HG02759 (cell line): ENCODE measurements around the gene HDHD5.

Experiments
- ATAC-seq: cut with Tn5 transposase; IDR thresholded peaks from one replicate; pipeline ENCODE4 v1.9.1; 2021; ENCODE audit warnings: mild to moderate bottlenecking, moderate library complexity; ENCODE audit not compliant: unreplicated experiment

HDHD5 gene

DNA sequence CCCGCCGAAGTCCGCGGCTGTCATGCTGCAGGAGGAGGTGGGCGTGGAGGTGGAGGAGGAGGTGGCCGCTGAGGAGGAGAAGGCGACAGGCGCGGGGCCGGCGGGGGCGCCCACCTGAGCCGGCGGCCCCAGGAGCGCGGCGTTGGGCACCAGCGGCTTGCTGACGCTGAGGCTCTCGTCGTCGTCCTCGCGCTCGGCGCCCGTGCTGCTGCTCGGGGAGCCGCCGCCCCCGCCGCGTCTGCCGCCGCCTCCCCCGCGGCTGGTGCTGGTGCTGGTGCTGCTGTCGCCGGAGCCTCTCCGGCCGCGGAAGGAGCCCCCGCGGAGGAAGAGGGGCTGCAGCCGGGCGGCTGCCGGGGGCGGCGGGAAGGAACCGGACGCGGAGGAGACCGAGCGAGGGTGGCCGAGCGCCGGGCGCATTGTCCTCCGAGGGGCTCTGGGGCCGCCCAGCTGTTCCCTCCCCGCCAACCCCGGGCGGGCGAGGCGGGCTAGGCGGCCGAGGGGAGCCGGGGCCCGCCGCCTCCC is 38.3 kb downstream of the HDHD5 start:
- peak; percentile 33 for ATAC-seq

DNA sequence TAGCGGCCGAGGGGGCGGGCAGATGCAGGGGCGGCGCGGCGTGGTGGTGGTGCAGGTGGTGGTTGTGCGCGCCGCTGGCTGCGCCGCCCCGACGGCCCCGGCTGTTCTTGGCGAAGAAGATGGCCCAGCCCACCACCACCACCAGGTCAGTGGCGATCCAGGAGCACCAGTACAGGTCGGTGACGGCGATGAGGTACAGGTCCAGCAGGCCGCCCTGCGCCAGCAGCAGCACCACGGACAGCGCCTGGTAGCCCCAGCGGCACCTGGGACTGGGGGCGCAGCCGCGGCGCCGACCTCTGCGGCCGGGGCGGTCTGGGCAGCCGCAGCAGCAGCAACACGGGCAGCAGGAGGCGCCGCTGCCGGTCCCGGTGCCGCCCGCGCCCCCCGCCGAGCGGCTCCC is 38.8 kb downstream of the HDHD5 start:
- peak; percentile 57 for ATAC-seq

DNA sequence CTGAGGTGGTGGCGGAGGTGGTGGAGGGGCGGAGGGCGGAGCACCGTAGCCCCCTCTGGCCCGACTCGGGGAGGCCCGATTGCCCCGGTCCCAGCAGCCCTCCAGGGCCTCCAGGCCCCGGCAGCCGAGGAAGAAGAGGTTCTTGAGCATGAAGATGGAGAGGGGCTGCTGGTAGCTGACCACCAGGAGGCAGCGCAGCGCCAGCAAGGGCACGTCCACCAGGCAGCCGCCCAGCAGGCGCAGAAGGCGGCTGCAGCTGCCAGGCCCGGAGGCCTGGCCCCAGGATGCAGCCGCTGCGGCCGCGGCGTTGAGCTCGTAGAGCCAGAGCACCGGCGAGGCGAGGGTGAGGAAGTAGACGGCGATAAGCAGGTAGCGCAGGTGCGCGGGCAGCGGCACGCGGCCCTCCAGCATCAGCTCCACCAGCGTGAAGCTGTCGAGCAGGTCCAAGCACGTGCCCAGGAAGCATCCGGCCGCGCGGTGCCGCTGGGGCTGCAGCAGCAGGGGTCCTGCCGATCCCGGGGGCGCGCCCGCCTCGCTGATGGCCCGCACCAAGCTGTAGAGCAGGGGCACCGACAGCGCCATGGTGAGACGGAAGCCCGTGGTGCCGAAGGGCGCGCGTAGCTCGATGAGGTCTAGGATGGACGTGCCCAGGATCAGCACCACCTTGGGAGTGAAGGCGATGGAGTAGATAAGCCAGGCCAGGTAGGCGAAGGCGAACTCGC is 39.4 kb downstream of the HDHD5 start:
- ATAC-seq: no peak

DNA sequence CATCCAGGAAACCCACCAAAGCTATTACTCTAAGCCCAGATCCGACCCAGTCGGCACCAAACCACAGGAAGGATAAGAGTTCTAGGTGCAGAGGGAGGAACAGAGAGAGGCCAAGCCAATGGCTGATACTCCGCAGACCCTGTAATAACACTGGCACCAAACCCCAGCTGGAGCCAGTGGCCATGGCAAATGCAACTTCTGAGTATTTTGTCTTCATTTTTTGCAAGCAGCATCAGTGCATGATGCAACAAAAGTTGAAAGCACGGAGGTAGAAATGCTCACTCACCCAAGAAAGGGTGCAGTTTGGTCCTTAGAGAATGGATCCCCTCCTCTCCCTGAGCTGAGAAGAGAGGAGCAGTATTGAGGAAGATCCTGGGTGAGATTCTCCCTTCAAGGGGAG is 40.7 kb downstream of the HDHD5 start:
- ATAC-seq: no peak

DNA sequence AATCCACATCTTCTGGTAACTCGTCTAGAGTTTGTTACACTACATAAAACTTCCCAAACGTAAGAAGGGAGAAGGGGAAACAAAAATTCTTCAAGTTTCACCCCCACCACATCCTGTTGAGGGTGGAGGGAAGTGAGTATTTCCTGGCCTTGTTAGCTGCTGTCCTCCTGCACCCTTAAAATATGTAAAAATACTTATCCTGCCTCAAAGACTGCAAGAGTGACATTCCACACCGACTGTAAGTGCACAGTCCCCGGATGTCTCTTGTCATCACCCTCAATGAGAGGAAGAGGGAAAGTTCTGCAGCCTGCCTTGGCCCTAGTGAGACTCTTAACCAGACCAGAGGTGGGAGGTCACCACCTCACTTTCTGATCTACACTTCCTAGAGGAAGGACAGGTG is 41.2 kb downstream of the HDHD5 start:
- no peak for ATAC-seq

DNA sequence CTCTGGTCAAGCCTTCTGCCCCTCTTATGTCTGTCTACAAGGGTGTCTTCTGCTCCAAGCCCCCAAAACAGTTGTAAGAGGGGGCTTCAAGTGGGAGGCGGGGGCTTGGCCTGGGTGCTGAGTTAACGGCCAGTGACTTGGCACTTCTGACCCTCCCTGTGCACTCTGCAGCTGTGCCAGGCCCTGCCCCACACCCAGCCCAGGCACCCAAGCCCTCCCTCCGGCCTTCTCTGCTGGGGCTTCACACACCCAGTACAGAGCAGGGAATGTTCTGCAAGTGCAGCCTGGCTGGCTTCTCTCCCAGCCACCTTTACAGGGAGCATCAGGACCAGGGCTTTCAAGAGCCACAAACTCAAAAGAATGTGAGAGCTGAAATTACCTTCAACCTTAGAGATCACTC is 41.7 kb downstream of the HDHD5 start:
- no peak for ATAC-seq

DNA sequence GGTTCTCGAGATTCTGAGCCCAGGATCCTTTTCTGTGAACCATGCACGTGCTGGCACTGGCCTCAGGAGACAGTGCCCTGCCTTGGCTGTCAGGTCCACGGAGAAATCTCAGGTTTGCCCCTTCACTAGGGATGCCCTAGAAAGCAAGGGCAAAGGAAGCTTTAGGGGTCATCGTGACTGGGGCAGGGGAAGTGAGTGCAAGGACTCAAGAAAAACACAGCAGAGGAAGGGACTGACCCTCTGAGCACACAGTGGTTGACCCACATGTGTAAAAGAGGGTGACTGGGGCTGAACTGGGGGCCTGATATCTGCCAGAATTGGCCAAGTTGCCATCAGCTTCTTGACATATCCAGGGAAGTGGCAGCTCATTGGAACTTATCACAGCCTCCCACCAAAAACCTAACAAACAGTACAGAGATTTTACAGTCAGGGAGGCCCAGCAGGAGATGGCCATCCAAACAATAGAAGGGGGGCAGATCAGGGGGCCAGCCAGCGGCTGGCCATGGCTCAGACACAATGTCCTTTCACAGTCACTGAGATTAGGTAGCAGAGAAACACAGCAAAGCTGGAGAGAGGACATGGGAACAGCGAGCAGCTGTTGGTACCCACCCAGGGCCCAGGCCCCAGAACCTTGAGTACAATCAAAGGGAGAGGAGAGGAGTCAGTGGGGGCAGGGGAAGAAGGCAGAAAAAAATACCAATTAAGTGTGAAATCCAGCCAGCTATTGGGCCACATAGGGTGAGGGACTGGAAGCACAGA is 42.3 kb downstream of the HDHD5 start:
- no peak for ATAC-seq

DNA sequence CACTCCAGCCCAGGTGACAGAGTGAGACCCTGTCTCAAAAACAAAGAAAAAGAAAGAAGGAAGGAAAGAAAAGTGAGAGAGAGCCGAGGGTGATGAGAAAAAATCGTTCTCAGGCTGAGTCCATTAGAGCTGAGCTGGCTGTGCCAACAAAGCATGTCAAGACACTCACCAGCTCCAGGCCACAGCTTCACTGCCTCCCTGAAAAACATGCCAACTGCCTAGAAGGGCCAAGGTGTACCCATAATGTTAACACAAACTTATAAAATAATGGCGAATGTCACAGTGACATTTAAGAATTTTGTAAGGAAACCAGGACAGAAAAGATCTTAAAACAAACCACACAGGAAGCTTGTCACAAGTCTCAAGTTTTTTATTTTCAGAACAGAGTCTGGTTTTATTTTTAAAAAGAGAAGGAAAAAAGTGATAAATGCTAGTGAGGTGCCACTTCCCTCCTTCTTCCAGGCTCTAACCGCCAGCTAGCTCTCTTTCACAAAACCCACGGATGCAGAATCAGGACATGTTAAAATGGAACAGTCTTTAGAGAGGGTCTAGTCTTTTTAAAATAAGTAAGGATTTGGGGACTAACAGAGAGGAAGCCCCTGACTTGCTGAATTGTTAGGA is 43.0 kb downstream of the HDHD5 start:
- no peak for ATAC-seq

DNA sequence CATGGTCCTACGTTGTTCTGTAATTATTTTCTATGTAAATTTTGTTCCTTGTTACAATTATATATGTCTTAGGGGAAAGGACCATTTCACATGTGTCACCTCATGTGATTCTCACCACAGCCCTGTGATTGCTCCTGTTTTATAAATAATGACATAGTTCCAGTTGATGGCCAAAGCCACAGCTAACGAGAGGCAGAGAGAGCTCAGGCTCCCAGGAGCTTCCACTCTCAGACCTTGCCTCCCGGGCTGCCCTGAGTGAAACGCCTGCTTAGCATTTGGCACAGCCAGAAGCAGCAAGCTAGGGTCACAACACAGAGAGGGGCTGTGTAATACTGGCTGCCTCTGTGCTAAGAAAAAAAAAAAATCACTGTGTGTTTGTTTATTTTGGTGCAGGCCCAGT is 43.8 kb downstream of the HDHD5 start:
- ATAC-seq: no peak

DNA sequence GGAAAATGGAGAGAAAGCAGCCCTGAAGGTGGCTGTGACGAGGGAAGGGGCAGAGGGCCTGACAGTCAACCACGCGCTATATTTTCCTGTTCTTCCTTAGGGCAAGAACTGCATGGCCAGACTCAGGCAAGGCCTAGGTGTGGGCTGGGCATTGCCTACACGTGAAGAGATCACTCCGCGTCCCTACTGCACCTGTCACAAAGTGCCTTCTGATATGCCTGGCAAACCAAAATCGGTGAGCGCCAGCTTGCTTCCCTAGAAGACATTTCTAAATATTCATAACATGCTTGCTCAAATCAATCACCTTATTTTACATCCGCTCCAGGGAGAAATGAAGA is 44.2 kb downstream of the HDHD5 start:
- no peak for ATAC-seq

DNA sequence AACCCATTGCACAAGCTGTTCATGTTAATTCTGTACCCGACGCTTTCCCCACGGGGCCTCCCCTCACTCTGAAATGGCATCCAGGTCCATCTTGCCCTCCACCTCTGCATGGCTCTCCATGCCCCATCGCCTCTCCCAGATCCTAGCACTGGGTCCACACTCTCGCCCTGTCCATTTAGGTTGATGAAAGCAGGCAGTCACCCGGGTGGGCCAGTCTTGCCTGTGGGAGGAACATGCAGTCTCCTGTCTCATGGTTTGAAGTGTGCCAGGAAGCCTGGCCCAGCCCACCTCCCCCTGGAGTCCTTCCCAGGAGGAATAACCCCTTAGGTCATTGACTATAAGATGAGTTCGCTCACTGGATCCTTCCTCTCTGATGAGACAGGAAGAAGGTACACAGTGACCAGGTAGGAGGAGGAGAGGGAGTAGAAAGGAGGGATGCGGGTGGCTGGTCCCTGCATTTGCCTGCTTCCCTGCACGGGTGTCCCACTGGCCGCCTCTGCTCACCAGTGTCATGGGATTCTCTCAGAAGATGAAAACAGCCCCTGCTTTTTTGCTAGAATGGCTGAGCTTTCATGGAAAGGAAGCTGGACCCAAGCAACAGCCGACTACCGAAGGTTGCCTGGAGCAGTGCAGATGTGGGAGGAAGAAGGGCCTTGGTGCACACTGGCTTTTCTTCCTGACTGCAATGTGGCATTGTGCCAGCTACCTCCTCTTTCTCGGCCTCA is 44.7 kb downstream of the HDHD5 start:
- no peak for ATAC-seq

DNA sequence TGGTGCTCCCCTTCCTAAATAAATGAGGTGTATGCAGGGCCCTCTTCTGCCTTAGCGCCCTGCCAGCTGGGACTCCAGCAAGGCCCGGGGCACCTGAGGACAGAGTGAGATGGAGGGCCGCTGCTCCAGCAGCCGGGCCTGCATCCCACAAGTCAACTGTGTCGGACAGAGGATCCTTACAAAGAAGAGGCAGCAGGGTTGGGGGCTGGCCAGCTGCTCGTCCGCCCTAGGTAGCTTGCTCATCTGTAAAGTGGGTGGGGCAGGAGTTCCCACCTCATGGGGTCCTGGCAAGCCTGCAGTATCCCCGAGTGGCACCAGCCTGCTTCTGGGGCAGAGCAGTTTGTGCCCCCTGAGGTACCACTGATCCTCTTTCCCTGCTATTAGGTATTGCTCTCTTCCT is 45.5 kb downstream of the HDHD5 start:
- ATAC-seq: no peak

DNA sequence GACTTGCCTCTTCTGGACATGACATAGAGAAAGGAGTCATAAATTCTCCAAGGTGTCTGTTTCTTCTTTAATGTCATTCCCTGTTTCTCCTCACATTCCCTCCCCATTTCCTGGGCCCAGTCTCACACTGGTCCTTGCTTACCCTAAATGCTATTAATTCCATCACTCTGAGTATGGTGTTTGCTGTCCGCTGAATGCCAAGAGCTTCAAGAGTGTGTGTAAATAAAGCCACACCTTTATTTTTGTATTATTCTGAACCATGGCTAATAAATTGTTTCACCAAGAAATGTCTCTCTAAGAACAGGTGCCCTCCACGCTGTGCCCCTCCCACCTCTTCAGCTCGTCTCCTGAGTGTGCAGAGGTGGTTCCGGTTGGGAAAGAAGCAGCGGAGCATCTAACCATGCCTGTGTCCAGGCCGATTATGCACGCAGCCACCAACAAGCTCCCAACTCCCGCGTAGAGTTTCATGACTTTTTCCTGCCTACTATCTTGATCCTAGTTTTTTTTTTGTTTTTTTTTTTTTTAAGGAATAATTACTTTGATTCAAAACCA is 46.5 kb downstream of the HDHD5 start:
- no peak for ATAC-seq

DNA sequence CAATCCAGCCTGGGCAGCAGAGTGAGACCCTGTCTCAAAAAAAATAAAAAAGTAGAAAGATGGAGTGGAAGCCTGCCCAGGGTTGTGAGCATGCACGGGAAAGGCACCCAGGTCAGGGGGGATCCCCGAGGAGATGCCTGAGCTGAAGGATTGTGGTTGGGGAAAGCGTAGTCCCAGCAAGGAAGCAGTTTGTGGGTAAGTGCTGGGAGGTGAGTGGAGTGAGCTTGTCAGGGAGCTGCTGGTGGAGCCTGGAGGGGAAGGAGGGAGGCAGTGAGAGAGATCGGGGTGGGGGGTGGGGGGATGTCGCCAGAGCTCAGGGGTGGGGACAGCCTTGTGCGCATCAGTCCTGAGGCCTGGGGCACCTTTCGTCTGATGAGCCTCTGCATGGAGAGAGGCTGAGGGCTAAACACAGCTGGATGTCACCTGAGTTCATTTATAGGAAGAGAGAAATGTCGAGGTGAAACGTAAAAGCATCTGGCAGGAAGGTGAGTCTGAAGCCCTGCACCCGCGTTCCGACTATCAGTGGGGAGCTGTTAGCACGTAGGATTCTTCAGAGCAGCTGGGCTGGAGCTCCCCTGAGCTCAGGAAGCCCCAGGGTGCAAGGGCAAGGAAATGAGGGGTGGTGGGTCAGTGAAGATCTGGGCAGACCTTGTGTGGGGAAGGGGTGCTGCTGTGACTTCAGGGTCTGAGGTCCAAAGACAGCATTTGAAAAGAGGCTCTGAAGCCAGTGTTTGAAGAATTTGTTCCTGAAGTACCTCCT is 48.1 kb downstream of the HDHD5 start:
- ATAC-seq: no peak

DNA sequence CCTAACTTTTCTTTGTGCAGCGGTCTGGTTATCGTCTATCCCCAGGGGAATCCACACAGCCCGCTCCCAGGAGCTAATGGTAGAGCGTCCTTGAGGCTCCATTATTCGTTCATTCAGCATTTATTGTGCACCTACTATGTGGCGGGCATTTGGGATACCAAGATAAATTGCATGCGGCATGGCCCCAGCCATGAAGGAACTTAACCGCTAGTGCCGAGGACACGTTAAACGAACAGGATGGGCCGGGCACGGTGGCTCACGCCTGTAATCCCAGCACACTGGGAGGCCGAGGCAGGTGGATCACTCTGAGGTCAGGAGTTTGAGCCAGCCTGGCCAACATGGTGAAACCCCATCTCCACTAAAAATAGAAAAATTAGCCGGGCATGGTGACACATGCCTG is 49.1 kb downstream of the HDHD5 start:
- ATAC-seq: no peak

DNA sequence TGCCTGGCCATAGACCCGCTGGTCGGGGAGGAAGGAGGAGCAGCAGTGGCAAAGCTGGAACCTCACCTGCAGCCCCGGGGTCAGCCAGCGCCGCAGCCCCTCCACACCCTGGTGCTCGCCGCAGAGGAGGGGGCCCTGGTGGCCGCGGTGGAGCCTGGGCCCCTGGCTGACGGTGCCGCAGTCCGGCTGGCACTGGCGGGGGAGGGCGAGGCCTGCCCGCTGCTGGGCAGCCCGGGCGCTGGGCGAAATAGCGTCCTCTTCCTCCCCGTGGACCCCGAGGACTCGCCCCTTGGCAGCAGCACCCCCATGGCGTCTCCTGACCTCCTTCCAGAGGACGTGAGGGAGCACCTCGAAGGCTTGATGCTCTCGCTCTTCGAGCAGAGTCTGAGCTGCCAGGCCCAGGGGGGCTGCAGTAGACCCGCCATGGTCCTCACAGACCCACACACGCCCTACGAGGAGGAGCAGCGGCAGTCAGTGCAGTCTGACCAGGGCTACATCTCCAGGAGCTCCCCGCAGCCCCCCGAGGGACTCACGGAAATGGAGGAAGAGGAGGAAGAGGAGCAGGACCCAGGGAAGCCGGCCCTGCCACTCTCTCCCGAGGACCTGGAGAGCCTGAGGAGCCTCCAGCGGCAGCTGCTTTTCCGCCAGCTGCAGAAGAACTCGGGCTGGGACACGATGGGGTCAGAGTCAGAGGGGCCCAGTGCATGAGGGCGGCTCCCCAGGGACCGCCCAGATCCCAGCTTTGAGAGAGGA is 49.8 kb downstream of the HDHD5 start:
- ATAC-seq: no peak

DNA sequence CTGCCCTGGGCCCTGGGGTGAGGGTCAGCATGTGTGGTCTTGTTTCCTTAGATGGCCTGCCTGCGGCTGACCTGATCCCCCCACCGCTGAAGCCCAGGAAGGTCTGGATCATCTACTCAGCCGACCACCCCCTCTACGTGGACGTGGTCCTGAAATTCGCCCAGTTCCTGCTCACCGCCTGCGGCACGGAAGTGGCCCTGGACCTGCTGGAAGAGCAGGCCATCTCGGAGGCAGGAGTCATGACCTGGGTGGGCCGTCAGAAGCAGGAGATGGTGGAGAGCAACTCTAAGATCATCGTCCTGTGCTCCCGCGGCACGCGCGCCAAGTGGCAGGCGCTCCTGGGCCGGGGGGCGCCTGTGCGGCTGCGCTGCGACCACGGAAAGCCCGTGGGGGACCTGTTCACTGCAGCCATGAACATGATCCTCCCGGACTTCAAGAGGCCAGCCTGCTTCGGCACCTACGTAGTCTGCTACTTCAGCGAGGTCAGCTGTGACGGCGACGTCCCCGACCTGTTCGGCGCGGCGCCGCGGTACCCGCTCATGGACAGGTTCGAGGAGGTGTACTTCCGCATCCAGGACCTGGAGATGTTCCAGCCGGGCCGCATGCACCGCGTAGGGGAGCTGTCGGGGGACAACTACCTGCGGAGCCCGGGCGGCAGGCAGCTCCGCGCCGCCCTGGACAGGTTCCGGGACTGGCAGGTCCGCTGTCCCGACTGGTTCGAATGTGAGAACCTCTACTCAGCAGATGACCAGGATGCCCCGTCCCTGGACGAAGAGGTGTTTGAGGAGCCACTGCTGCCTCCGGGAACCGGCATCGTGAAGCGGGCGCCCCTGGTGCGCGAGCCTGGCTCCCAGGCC is 50.6 kb downstream of the HDHD5 start:
- ATAC-seq: no peak

DNA sequence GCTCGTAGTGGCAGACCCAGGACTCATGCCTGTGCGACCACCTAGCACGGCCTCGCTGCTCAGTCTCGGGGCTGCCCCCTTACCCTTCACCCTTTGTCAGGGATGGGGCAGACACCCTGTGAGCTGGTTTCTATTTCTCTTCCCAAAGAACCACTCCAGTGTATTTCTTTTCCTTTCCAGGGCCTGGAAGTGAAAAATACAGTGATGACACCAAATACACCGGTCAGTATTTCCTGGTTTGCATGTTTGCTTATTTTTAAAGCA is 51.6 kb downstream of the HDHD5 start:
- ATAC-seq: no peak
